ENCODE measurements around the gene CMTM8. TPM values are rescaled to one million over a fixed set of nuclear protein-coding genes. Genes with fewer than 3 reads are reported as not detected.

CMTM8 gene
- total RNA-seq, 5 donors from 2014 or later (not counting 1 experiment from before 2014, with no cell fraction given): 5.2 to 12.2 (median 10.3) TPM

DNA sequence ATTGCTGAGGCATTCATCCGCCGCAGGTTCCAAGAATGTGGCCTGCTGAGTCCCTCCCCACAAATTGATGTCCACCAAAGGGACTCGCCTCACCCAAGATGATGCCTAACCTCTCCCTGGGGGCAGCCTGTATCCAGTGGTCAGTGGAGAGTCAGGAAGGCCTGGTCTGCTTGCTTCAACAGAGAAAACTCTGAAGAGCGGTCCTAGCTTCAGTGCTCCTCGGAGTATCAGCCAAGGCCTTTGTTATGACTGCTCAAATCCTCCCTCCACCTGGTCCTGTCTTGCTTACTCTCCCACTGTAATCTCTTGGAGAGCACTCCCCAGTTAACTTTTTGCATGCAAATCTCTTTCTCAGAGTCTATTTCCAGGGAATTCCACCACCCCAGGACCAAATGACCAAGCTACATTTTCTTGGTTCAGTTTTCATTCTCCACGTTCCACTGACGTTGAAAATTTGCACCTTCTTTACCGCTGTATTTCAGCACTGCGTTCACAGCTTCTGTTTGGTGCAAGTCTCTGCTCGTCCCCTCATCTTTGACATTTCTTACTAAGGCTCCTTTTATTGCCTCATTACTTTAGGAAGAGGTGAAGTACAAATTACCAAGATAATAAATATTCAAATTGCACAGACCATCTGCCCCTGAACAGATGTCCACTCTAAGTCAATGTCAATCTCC, 175.5 kb downstream of the CMTM8 start:
- POLR2A ChIA-PET: interaction anchor here (0.6 to 1.9 kb wide), 7 partner anchors 8 to 103 kb away, joined by 3 to 16 read pairs (median 3); no protein-coding TSS in a partner anchor
- Histone ChIP-seq H3K9me3 (no peaks in the 10 kb centered on the region), H3K4me3 (ENCODE audit: control insufficient read depth in 1 of 2, extremely low read depth in 1 of 2, low read length in 1 of 2) (no peak overlapping the region), H3K36me3 (ENCODE audit: control insufficient read depth in 2 of 2, extremely low read depth in 1 of 2, insufficient read depth in 1 of 2, low read length in 1 of 2) (peaks cover 0 to 7% of the 10 kb centered on the region in 2 donors), H3K27me3 (replicated peaks in 1 of 2; ENCODE audit: control insufficient read depth in 2 of 2, extremely low read depth in 1 of 2, insufficient read depth in 2 of 2, low read length in 1 of 2) (no peaks in the 10 kb centered on the region), H3K27ac (ENCODE audit: low read length) (peak overlapping the region; percentile 88), H3K4me1 (ENCODE audit: control insufficient read depth in 1 of 2, extremely low read depth in 1 of 2, insufficient read depth in 2 of 2, low read length in 2 of 2) (peaks cover 24 to 31% of the 10 kb centered on the region in 2 experiments)
- Mint-ChIP-seq H3K9me3 (no peaks in the 10 kb centered on the region), H3K36me3 (peaks cover 10% of the 10 kb centered on the region), H3K4me1 (peaks cover 81 to 87% (median 87%) of the 10 kb centered on the region in 3 donors), H3K4me3 (peak overlapping the region; percentile 31 to 51 (median 42)), H3K27me3 (no peaks in the 10 kb centered on the region), H3K27ac (peak overlapping the region; percentile 93 to 98)
- CTCF ChIA-PET: interaction anchor here (0.6 to 2.4 kb wide), 13 partner anchors 10 to 82 kb away, joined by 3 to 12 read pairs (median 5); no protein-coding TSS in a partner anchor
- no peak for ATAC-seq (replicated peaks in 1 of 4)
- no peak for DNase-seq
- WGBS (ENCODE audit: insufficient coverage): 96% methylated on average over 2 of the region's 10 CpGs

DNA sequence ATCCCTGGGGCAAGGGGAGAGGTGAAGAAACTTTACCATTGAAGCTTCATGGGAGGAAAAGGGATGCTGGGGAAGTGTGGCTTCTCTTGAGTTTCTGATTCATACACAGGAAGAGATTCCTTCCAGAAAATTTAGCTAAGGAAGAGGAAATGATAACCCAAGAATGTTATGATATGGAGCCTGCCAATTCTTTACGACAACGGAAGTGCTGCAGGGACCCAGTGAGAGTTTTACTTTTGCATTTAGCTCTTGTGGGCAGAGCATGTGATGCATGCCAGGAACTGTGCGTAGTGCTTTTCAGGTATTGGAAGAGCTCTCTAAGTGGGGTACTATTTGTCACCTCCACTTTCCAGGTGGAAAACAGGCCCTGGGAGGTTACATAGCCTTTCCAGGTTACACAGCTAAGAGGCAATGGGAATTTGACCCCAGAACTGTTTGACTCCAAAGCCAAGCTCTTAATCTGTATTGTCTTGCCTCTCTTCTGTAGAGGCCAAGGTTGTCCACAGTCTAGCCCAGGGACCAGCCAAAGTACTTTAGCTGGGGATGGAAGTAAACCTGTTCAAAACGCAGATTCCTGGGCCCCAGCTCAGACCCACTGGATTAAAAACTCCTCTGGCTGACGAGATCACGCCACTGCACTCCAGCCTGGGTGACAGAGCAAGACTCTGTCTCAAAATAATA, 176.2 kb downstream of the CMTM8 start:
- CTCF ChIA-PET: interaction anchor here (0.6 to 2.4 kb wide), 14 partner anchors 10 to 520 kb away, joined by 3 to 12 read pairs (median 6); no protein-coding TSS in a partner anchor
- Mint-ChIP-seq H3K4me3 (peak overlapping the region; percentile 31 to 51 (median 42)), H3K4me1 (peaks cover 81 to 88% (median 88%) of the 10 kb centered on the region in 3 donors), H3K27me3 (no peaks in the 10 kb centered on the region), H3K27ac (peak overlapping the region; percentile 93 to 98), H3K36me3 (peaks cover 7% of the 10 kb centered on the region), H3K9me3 (peaks cover 0 to 3% (median 0%) of the 10 kb centered on the region in 3 donors)
- Histone ChIP-seq H3K4me1 (ENCODE audit: control insufficient read depth in 1 of 2, extremely low read depth in 1 of 2, insufficient read depth in 2 of 2, low read length in 2 of 2) (peaks cover 28 to 31% of the 10 kb centered on the region in 2 experiments), H3K9me3 (no peaks in the 10 kb centered on the region), H3K27me3 (replicated peaks in 1 of 2; ENCODE audit: control insufficient read depth in 2 of 2, extremely low read depth in 1 of 2, insufficient read depth in 2 of 2, low read length in 1 of 2) (no peaks in the 10 kb centered on the region), H3K36me3 (ENCODE audit: control insufficient read depth in 2 of 2, extremely low read depth in 1 of 2, insufficient read depth in 1 of 2, low read length in 1 of 2) (peaks cover 0 to 7% of the 10 kb centered on the region in 2 donors), H3K27ac (ENCODE audit: low read length) (peak overlapping the region; percentile 88), H3K4me3 (ENCODE audit: control insufficient read depth in 1 of 2, extremely low read depth in 1 of 2, low read length in 1 of 2) (no peak overlapping the region)
- DNase-seq (peak in 31 of 35 experiments; percentile 28 to 74 (median 52)), ATAC-seq (replicated peaks in 1 of 4) (peak; percentile 84 to 96 (median 94))
- WGBS (ENCODE audit: insufficient coverage): 27% methylated on average over 3 of the region's 6 CpGs
- POLR2A ChIA-PET: interaction anchor here (0.6 to 1.9 kb wide), 7 partner anchors 9 to 103 kb away, joined by 3 to 16 read pairs (median 3); no protein-coding TSS in a partner anchor

DNA sequence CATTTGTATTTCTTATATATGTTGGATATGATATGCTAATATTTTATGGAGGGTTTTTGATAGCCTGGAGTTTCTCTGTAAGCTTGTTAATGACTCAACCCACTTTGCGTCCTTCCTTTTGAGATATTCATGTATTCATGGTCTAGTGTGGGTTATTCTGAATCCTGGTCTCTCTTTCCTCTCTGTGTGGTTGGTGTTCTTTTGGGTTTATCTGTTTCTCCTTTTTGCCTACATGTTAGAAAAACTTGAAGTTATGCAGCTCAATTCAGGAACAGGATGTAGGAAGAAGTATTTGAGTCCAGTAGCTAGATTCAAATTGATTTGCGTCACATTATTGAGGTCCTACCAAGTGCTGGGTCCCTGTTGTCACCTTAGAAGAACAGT, 181.3 kb downstream of the CMTM8 start:
- no peak for DNase-seq
- Histone ChIP-seq H3K36me3 (ENCODE audit: control insufficient read depth in 2 of 2, extremely low read depth in 1 of 2, insufficient read depth in 1 of 2, low read length in 1 of 2) (no peaks in the 10 kb centered on the region), H3K27me3 (replicated peaks in 1 of 2; ENCODE audit: control insufficient read depth in 2 of 2, extremely low read depth in 1 of 2, insufficient read depth in 2 of 2, low read length in 1 of 2) (no peaks in the 10 kb centered on the region), H3K4me1 (ENCODE audit: control insufficient read depth in 1 of 2, extremely low read depth in 1 of 2, insufficient read depth in 2 of 2, low read length in 2 of 2) (peaks cover 53 to 56% of the 10 kb centered on the region in 2 experiments), H3K27ac (ENCODE audit: low read length) (peak overlapping the region; percentile 65), H3K9me3 (no peaks in the 10 kb centered on the region), H3K4me3 (ENCODE audit: control insufficient read depth in 1 of 2, extremely low read depth in 1 of 2, low read length in 1 of 2) (no peak overlapping the region)
- ChIA-PET CTCF (interaction anchor here (0.5 to 1.0 kb wide), 4 partner anchors 10 to 44 kb away, joined by 3 to 5 read pairs (median 3); no protein-coding TSS in a partner anchor), POLR2A (interaction anchor here in 1 of 2 donors (0.5 to 0.6 kb wide), 3 partner anchors 9 to 37 kb away, joined by 3 to 6 read pairs (median 3); no protein-coding TSS in a partner anchor)
- peak overlapping the region; percentile 94 to 98 for H3K27ac Mint-ChIP-seq
- ATAC-seq (replicated peaks in 1 of 4): no peak
- peaks cover 5% of the 10 kb centered on the region for H3K36me3 Mint-ChIP-seq
- H3K9me3 Mint-ChIP-seq: peaks cover 0 to 3% (median 0%) of the 10 kb centered on the region in 3 donors
- WGBS (ENCODE audit: insufficient coverage): 75% methylated on average over 1 of the region's 2 CpGs
- H3K4me1 Mint-ChIP-seq: peaks cover 95 to 97% (median 96%) of the 10 kb centered on the region in 3 donors
- H3K27me3 Mint-ChIP-seq: no peaks in the 10 kb centered on the region
- H3K4me3 Mint-ChIP-seq: peak overlapping the region; percentile 49 to 70 (median 67)

Other genes starting within 250 kb of the CMTM8 start
- gene GPD1L, start 132.1 kb upstream of the CMTM8 start, total RNA-seq: 10 to 100 TPM; 20.2 to 26.6 (median 21.1) TPM
- gene CMTM7, start 153.2 kb downstream of the CMTM8 start, total RNA-seq: 10 to 100 TPM; 40.7 to 56.7 (median 47.8) TPM